Neural cell (in vitro differentiated cells): Measurements from ENCODE around the gene RHOT1.

Experiments
- CTCF ChIP-seq: fragments of 450-650 bp; IDR thresholded peaks from 2 replicates; pipeline ENCODE4 v1.5.1; 2014; ENCODE audit warnings: antibody characterized with exemption, mild to moderate bottlenecking, moderate library complexity; ENCODE audit not compliant: poor library complexity, severe bottlenecking
- EZH2 ChIP-seq: fragments of 200-600, 300-800 bp; shearing (Covaris generic), sonication (generic); IDR thresholded peaks from 2 replicates; pipeline ENCODE4 v1.6.1; 2014; ENCODE audit warnings: antibody characterized with exemption, low read length, borderline replicate concordance, mild to moderate bottlenecking; ENCODE audit not compliant: insufficient read depth, poor library complexity, severe bottlenecking
- REST ChIP-seq: IDR thresholded peaks from 2 replicates; pipeline ENCODE4 v1.6.1; 2012; ENCODE audit warnings: borderline replicate concordance
- TAF1 ChIP-seq: IDR thresholded peaks from 2 replicates; pipeline ENCODE4 v1.6.1; 2012; ENCODE audit warnings: low read depth

GRCh38 chr17:32111141-32111771, 31.0 kb upstream of the RHOT1 start:
- TF ChIP-seq CTCF = no peak
- no peak for TF ChIP-seq EZH2
- TF ChIP-seq REST = no peak
- no peak for TF ChIP-seq TAF1
